Hematopoietic multipotent progenitor cell (in vitro differentiated cells): ENCODE results near the gene ARHGEF1. TPM values are rescaled to one million over a fixed set of nuclear protein-coding genes. Genes with fewer than 3 reads are reported as not detected.
"Not testable (repeated sequence)": the region's sequence is repeated elsewhere in the genome, so short reads cannot be mapped to it uniquely, and the experiment has no call there.

ENCODE experiments used
- DNase-seq, 3 donors: peaks; one replicate each; pipeline ENCODE4 v3.0.0-alpha.2; 2011 to 2015; ENCODE audit warnings: low read depth in 2 of 3, low spot score in 2 of 3
- total RNA-seq: library from RNA; depleted of rRNA; stranded (reverse); fragments of >200 nt; gene quantifications from one replicate; pipeline ENCODE4 v1.2.3, GENCODE V29; 2012

The ARHGEF1 gene
- total RNA-seq, 1 donor, result 74.6 TPM

GRCh38 chr19:41904118-41904870 lies 21.3 kb downstream of the ARHGEF1 start:
- DNase-seq, result no peak

- DNase-seq, result no peak
Measured at GRCh38 chr19:41905273-41906002, 22.5 kb downstream of the ARHGEF1 start.

DNA sequence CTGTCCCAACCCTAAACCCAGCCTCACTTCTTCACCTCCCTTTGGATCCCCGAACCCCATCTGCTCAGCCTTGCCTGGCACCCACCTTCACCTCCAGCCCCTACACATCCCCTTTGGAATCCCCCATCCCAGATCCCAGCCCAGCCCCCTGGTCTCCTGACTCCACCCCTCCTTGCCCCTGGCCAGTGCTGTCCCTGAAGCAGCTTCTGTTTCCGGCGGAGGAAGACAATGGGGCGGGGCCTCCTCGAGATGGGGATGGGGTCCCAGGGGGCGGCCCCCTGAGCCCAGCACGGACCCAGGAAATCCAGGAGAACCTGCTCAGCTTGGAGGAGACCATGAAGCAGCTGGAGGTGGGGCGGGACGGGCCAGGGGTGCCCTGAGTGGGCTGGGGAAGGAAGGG lies 23.3 kb downstream of the ARHGEF1 start:
- no peak for DNase-seq

DNA sequence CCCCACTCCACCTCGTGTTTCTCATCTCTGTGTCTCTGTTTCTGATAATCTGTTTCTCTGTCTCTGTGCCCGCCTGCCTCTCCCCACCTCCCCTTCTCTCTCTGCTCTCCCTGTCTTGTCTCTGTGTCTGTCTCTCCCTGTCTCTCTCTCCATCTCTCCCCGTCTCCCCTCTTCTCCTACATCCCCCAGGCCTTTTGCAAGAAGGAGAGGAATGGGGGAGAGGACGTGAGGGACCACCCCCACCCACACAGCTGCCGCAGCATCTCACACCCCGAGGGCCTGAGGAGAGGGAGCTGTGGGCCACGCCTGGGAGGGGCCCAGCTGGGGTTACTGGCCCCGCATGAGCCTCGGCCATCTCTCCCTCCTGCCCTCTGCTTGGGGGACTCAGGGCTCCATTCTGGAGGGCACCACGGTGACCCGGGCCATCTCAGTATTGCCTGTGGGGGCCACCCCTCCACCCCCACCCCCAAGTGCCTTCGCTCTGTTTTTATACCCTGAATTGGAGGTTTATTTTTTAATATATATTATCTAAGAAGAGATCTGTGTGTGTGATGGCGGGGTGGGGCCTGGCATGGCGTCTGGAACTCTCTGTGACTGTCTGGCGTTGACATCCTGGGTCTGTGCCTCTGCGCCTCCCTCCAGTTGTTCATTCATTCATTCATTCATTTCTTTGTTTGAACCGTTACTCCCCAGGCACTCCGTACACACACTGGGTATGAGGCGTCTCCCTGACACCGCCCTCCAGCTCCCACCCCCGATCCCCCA lies 24.1 kb downstream of the ARHGEF1 start:
- no peak for DNase-seq

- DNase-seq, result no peak
Measured at GRCh38 chr19:41907994-41908615, 25.1 kb downstream of the ARHGEF1 start.

- no peak for DNase-seq
Measured at GRCh38 chr19:41908724-41909464, 25.9 kb downstream of the ARHGEF1 start.

DNA sequence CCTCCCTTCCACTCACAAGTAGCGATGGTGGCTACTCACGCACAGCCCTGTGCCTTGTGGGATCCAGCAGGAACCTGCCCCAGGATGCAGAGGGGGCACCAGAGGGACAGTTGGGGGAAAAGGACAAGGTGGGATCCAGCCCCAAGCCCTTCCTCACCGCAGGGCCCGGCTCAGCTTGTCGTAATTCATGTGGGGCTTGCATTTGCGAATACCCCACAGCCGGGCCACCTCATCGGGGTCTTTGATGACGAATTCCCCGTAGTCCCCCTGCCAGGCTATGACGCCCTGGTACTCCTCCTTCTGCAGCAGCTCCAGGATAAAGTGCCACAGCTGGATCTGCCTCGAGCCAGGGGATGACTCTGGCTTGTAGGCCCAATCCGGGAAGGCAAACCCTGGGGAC lies 26.7 kb downstream of the ARHGEF1 start:
- DNase-seq, result no peak

- DNase-seq, result no peak
Measured at GRCh38 chr19:41910240-41910991, 27.4 kb downstream of the ARHGEF1 start.

GRCh38 chr19:41910992-41911888 lies 28.3 kb downstream of the ARHGEF1 start:
- no peak for DNase-seq

DNA sequence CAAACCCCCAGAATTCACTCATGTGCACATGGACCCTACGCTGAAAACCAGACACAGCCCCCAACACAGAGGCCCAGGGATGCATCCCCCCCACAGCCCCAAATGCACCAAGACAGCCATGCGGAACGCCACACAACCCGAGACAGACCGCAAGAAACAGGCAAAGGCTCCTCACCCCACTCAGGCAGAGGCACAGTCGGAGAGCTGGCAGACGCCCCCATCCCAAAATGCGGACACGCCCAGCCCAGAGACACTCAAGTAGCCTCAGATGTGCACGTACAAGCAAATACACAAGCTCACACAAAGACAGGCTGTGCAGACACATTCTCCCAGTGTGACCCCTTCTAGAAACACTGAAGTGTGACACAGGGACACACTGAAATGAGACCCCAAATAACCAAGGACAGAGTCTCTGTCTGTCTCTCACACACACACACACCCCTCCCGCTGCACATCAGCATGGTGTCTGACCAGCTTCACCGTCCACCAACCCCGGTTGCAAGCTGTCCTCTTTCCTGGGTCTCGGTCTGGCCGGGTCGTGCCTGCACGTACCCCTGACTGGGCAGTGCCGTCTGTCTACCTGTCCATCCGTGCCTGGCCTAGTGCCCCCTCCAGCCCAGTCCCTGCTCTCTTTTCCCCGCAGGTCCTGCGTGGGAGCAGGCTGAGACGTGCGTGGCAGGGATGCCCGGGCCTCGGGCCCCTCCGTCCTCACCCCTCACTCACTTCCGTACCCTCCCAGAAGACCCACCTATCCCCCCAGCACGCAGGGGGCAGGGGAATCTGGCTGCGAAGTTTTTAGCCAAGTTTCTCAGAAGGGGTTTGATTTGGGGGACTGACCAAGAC lies 29.1 kb downstream of the ARHGEF1 start:
- DNase-seq, result no peak

DNA sequence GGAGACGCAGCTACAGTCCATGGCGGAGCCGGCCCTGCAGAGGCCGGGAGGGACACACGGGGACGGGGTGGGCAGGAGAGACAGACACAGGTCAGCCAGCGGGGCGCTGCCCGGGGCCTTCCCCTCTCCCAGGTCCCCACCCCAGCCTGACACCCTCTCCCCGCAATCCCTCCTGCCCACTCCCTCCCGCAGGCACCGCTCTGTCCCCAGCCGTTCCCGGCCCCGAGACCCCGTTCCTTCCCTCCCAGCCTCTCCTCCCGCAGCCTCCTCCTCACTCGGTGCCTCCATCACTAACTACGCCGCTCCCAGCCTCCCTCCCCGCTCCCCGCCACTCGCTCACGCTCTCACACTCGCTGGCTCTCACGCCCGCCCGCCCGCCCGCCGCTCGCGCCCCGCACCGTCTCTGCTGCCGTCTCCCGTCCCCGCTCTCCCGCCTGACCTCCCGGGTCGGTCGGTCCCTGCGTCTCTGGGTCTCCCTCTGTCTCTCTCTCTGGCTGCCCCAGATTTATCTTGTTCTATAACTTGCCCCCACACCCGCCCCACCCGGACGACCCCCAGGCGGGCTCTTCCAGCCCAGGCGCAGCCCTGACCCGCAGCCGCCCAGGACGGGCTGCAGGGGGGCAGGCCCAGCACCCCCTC lies 30.0 kb downstream of the ARHGEF1 start:
- no peak for DNase-seq

DNA sequence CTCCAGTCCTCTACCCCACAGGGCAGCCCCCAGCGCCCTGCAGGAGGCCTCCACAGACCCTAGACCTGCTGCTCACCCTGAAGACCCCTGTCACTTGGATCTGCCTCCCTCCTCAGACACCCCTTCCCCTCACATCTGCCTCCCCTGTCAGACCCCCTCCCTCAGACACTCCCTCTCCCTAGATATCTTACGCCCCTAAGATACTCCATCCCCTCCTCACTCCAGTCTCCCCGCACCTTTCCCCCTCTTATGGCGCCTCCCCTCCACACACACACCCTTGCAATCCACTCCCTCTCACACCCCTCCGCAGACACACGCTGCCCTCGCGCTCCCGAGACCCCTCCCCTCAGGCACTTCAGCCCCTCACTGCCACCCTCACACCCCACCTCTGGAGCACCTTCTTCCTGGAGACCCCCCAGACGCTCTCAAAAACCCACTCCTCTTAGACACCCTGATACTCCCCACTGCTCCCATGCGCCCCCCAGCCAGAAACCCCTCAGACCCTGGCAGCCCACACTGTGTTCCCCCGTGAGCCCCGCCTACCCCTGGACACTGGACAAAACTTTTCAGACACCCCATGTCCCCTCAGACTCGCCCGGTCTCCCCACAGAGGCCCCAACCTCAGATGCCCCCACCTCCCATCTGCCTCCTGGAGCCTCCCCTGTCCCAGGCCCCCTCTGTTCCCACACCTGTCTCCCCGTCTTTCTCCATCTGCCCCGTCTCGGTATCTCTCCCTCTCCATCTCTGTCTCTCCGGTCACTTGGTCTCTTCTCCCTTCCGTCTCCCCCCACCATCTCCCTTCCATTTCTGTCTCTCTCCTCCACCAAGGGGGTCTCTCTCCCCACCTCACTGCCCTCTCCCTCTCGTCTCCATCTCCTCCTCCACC lies 30.8 kb downstream of the ARHGEF1 start:
- DNase-seq, result no peak

GRCh38 chr19:41914424-41914834 lies 31.4 kb downstream of the ARHGEF1 start:
- not testable (repeated sequence) for DNase-seq

DNA sequence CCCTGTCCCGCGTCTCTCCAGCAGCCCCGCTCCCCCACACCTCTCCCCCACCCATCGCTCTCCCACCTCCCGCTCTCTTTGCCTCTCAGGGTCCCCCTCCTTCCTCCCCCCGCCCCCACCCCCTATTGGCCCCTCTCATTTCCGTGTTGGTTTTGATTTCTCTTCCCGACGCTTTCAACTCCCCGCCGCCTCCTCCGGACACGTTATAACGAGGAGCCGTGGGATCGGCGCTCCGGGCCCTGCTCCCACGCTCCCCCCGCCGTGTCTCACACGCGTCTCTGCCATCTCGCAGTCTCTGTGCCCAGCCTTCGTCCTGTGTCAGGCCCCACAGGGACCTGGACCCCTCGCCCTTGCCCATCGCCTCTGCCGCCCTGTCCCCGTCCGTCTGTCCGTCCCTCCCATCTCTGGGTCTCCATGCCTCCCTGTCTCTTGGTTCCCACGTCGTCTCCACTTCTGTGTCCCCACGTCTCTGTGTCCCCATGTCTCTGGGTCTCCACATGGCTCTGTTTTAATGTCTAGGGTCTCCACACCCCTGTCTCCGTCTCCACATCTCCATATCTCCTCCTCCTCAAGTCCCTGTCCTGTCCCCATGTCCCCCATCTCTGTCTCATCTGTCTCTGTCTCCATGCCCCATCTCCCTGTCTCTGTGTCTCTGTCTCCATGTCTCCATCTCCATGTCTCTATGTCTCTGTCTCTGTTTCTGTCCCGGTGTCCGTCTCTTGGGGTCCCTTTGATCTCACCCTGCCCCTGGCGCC lies 32.2 kb downstream of the ARHGEF1 start:
- no peak for DNase-seq

- no peak for DNase-seq
Measured at GRCh38 chr19:41915776-41916414, 32.9 kb downstream of the ARHGEF1 start.
